ENCODE measurements around the gene RGL3. TPM values are rescaled to one million over a fixed set of nuclear protein-coding genes. Genes with fewer than 3 reads are reported as not detected.

Gene RGL3
- polyA plus RNA-seq, 1 of the 3 experiments (the other 2 are of a cell fraction), result 13.3 TPM

GRCh38 chr19:11378319-11379189, 40.6 kb downstream of the RGL3 start:
- Histone ChIP-seq H3K79me2 (ENCODE audit: insufficient read depth) (peaks cover 23% of the 10 kb centered on the region), H2AFZ (ENCODE audit: low read depth) (no peak overlapping the region), H3K4me3 (ENCODE audit: low read depth in 2 of 2, low read length in 1 of 2) (no peak overlapping the region; a peak in 1 of 4 replicates), H3K36me3 (replicated peaks in 1 of 2; ENCODE audit: control insufficient read depth in 1 of 2, insufficient read depth in 2 of 2, low read length in 1 of 2) (no peaks in the 10 kb centered on the region), H3K4me2 (peak overlapping the region; percentile 66), H3K9me3 (no peaks in the 10 kb centered on the region), H3K4me1 (ENCODE audit: control insufficient read depth in 1 of 2, insufficient read depth in 2 of 2, low read depth in 1 of 2, low read length in 1 of 2) (peaks cover 16 to 31% of the 10 kb centered on the region in 2 experiments), H3K9ac (peak overlapping the region; percentile 23; the same call in 1 of the 2 replicates), H3K27me3 (ENCODE audit: insufficient read depth) (no peaks in the 10 kb centered on the region), H4K20me1 (ENCODE audit: insufficient read depth) (no peaks in the 10 kb centered on the region), H3K9me2 (no peaks in the 10 kb centered on the region), H3K27ac (ENCODE audit: low read depth in 2 of 2, low read length in 1 of 2) (peak overlapping the region in 1 of 2 experiments; percentile 88; a peak in 3 of 4 replicates), H3F3A (replicated peaks; ENCODE audit: insufficient read depth) (peaks cover 33% of the 10 kb centered on the region)
- ChIA-PET CTCF (interaction anchor here (0.7 to 5.9 kb wide), 13 partner anchors 8 to 104 kb away, joined by 3 to 66 read pairs (median 7); partner anchors contain the start of genes ELAVL3, ODAD3, PRKCSH and RGL3), POLR2A (interaction anchor here (0.7 to 0.8 kb wide), 2 partner anchors 33 to 150 kb away, joined by 4 read pairs; partner anchors contain the start of genes ECSIT and TMEM205)
- peak; percentile 72 for DNase-seq
- 26% methylated on average over 6 of the region's 8 CpGs for WGBS (ENCODE audit: low lambda C conversion rate)
- TF ChIP-seq TAF1 (IDR thresholded peaks at IDR 0.05; ENCODE audit: borderline replicate concordance, low read depth, low read length) (no peak), GATA2 (CRISPR knock-in tag; IDR thresholded peaks at IDR 0.05) (no peak), YY1 (IDR thresholded peaks at IDR 0.05; ENCODE audit: low read depth) (no peak), PBX3 (IDR thresholded peaks at IDR 0.05) (no peak), EP300 (IDR thresholded peaks at IDR 0.05; ENCODE audit: borderline replicate concordance in 1 of 2, low read depth in 1 of 2, low read length in 1 of 2) (peak in 1 of 2 experiments; percentile 45; a peak in 1 of 4 replicates), MAX (IDR thresholded peaks at IDR 0.05; ENCODE audit: low read depth) (no peak), ZBTB33 (IDR thresholded peaks at IDR 0.05; ENCODE audit: borderline replicate concordance, low read depth) (no peak), POLR2AphosphoS5 (IDR thresholded peaks at IDR 0.05; ENCODE audit: low read depth, low read length) (no peak), IRF3 (IDR thresholded peaks at IDR 0.05; ENCODE audit: low read depth, low read length) (no peak), RCOR1 (IDR thresholded peaks at IDR 0.05; ENCODE audit: low read length) (no peak), RXRA (IDR thresholded peaks at IDR 0.05; ENCODE audit: borderline replicate concordance, low read depth) (no peak; the same call in 1 of the 2 replicates), SMC3 (IDR thresholded peaks at IDR 0.05; ENCODE audit: low read depth, low read length) (peak; percentile 59), USF1 (IDR thresholded peaks at IDR 0.05; ENCODE audit: borderline replicate concordance, low read depth) (no peak), FOXM1 (IDR thresholded peaks at IDR 0.05; ENCODE audit: low read depth) (no peak), MEF2A (IDR thresholded peaks at IDR 0.05; ENCODE audit: borderline replicate concordance, low read depth) (no peak), FOXJ3 (CRISPR knock-in tag; IDR thresholded peaks at IDR 0.05) (no peak), MXI1 (IDR thresholded peaks at IDR 0.05; ENCODE audit: low read depth, low read length) (no peak), USF2 (IDR thresholded peaks at IDR 0.05; ENCODE audit: borderline replicate concordance, low read depth, low read length) (no peak), TCF12 (IDR thresholded peaks at IDR 0.05) (peak; percentile 63), RAD21 (IDR thresholded peaks at IDR 0.05; ENCODE audit: low read length) (peak; percentile 76), ELF1 (IDR thresholded peaks at IDR 0.05) (no peak), NFIC (IDR thresholded peaks at IDR 0.05; ENCODE audit: borderline replicate concordance) (peak; percentile 90), FOSL2 (IDR thresholded peaks at IDR 0.05; ENCODE audit: borderline replicate concordance, low read depth) (peak; percentile 87), TEAD4 (IDR thresholded peaks at IDR 0.05; ENCODE audit: borderline replicate concordance, insufficient read depth) (no peak), CTCF (IDR thresholded peaks at IDR 0.05) (peak; percentile 52)
